Endothelial cell (in vitro differentiated cells): ENCODE data around the gene BACH2. TPM values are rescaled to one million over a fixed set of nuclear protein-coding genes. Genes with fewer than 3 reads are reported as not detected.

Experiments used
- DNase-seq: peaks from one replicate; pipeline ENCODE4 v3.0.0; 2021; ENCODE audit warnings: low spot score
- H3K27ac Mint-ChIP-seq: one replicate; pipeline ENCODE4 v1.8.0; 2021; ENCODE audit warnings: mixed read lengths, inconsistent platforms; ENCODE audit not compliant: unreplicated experiment
- H3K27me3 Mint-ChIP-seq: one replicate; pipeline ENCODE4 v1.8.0; 2021; ENCODE audit warnings: mild to moderate bottlenecking, moderate library complexity, mixed read lengths, inconsistent platforms; ENCODE audit not compliant: unreplicated experiment
- H3K36me3 Mint-ChIP-seq: one replicate; pipeline ENCODE4 v1.8.0; 2021; ENCODE audit warnings: mild to moderate bottlenecking, low read depth, mixed read lengths, inconsistent platforms; ENCODE audit not compliant: unreplicated experiment
- H3K4me1 Mint-ChIP-seq: one replicate; pipeline ENCODE4 v1.8.0; 2021; ENCODE audit warnings: mild to moderate bottlenecking, mixed read lengths, inconsistent platforms; ENCODE audit not compliant: unreplicated experiment
- H3K4me3 Mint-ChIP-seq: one replicate; pipeline ENCODE4 v1.8.0; 2021; ENCODE audit warnings: mild to moderate bottlenecking, mixed read lengths, inconsistent platforms; ENCODE audit not compliant: unreplicated experiment
- H3K9me3 Mint-ChIP-seq: one replicate; pipeline ENCODE4 v1.8.0; 2021; ENCODE audit warnings: mixed read lengths, inconsistent platforms; ENCODE audit not compliant: unreplicated experiment
- total RNA-seq: library from RNA; stranded (reverse); fragmentation: NEBNext Ultra II Directional; extraction: Animal tissue kit (Norgen Biotek cat#: 25700); gene quantifications from one replicate; pipeline ENCODE4 v1.2.1, GENCODE V29; 2021; ENCODE audit not compliant: unreplicated experiment
- TF ChIP-seq, protein P1 (sequence below): fragments of 200-600 bp; sonication (generic); IDR thresholded peaks from one replicate; pipeline ENCODE4 v1.5.0; 2021; ENCODE audit warnings: antibody characterized with exemption; ENCODE audit not compliant: unreplicated experiment

Gene BACH2
- total RNA-seq, 1 donor from 2014 or later: 3.9 TPM

DNA sequence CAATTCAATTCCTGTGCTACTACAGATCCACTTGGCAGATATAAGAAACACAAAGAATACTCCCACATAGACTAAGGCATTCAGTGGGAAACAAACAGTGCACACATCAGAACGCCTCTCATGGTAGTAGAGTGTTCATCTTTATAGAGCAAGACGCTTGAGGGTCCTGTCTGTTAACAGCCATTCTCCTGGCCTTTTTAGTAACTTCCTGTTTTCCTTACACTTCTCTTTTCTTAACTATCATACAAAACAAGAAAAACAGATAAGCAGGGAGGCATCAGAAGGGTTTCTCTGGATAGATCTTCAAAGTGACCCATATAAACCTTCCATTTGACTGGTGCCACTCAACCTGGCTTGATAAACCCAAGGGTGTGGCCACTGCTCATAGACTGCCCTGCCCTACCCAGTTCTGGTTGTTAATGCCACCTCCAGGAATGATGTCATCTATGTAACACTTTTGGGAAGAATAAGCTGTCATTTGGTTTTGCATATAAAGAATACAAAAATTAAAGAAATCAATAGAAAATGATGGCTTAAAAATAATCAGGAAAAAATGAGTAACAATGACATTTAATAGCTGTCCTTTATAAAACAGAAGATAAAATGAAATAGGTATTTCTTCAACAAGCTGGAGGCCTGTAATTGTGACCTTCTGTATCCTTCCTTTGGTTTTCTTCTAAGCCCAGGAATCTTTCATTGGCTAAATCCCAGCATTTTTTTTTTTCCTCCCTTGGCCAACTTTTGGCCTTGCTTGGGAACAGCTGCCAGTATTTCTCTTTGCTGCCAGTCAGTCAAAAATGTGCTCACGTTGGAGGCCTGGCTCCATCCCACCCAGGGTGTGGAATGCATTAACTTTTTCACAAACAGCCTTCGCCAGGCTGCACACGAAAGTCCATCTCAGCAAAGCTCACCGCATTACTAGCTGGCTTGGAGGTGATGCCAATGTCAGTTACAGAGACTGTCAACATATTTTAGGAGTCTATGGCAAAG is 298.9 kb downstream of the BACH2 start:
- Mint-ChIP-seq H3K4me1 (peaks cover 4% of the 10 kb centered on the region), H3K4me3 (no peak overlapping the region), H3K9me3 (no peaks in the 10 kb centered on the region), H3K36me3 (no peaks in the 10 kb centered on the region), H3K27me3 (peaks cover 2% of the 10 kb centered on the region), H3K27ac (no peak overlapping the region)
- DNase-seq: no peak
- TF ChIP-seq, protein P1, sequence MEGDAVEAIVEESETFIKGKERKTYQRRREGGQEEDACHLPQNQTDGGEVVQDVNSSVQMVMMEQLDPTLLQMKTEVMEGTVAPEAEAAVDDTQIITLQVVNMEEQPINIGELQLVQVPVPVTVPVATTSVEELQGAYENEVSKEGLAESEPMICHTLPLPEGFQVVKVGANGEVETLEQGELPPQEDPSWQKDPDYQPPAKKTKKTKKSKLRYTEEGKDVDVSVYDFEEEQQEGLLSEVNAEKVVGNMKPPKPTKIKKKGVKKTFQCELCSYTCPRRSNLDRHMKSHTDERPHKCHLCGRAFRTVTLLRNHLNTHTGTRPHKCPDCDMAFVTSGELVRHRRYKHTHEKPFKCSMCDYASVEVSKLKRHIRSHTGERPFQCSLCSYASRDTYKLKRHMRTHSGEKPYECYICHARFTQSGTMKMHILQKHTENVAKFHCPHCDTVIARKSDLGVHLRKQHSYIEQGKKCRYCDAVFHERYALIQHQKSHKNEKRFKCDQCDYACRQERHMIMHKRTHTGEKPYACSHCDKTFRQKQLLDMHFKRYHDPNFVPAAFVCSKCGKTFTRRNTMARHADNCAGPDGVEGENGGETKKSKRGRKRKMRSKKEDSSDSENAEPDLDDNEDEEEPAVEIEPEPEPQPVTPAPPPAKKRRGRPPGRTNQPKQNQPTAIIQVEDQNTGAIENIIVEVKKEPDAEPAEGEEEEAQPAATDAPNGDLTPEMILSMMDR: no peak

DNA sequence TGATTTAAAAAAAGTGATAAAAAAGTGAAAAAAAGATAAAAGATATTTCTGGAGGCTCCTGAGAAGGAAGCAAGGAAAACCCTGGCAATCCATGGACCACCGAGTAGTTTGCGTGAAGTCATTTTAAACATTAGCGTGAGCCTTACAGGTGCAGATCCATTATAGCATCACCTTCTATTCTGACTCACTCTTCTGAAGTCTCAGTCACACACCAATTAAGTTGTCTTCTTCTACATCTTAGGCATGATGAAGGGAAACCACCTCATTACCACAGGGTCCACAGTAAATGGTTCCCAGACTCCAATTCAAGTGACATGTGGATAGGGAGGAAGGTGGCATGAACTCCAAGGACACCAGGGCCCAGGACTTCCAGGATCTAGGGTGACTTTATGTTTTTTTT is 303.2 kb downstream of the BACH2 start:
- H3K9me3 Mint-ChIP-seq: no peaks in the 10 kb centered on the region
- peaks cover 4% of the 10 kb centered on the region for H3K4me1 Mint-ChIP-seq
- peaks cover 2% of the 10 kb centered on the region for H3K27me3 Mint-ChIP-seq
- no peak overlapping the region for H3K27ac Mint-ChIP-seq
- H3K4me3 Mint-ChIP-seq: no peak overlapping the region
- TF ChIP-seq, protein P1: no peak
- H3K36me3 Mint-ChIP-seq: no peaks in the 10 kb centered on the region
- DNase-seq: no peak

DNA sequence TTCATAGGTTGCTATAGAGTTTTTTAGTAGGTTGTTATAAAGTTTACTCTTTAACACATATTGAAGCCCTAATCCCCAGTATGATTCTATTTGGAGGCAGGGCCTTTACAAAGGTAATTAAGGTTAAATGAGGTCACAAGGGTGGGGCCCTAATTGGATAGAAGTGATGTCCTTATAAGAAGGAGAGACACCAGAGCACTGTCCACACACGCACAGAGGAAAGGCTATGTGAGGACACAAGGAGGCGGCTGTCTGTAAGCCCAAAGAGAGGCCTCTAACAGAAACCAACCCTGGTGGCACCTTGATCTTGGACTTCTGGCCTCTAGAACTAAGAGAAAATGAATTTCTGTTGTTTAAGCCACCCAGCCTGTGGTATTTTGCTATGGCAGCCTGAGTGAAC is 303.8 kb downstream of the BACH2 start:
- Mint-ChIP-seq H3K4me1 (peaks cover 4% of the 10 kb centered on the region), H3K27ac (no peak overlapping the region), H3K27me3 (no peaks in the 10 kb centered on the region), H3K36me3 (no peaks in the 10 kb centered on the region), H3K4me3 (no peak overlapping the region), H3K9me3 (no peaks in the 10 kb centered on the region)
- TF ChIP-seq, protein P1: no peak
- no peak for DNase-seq

DNA sequence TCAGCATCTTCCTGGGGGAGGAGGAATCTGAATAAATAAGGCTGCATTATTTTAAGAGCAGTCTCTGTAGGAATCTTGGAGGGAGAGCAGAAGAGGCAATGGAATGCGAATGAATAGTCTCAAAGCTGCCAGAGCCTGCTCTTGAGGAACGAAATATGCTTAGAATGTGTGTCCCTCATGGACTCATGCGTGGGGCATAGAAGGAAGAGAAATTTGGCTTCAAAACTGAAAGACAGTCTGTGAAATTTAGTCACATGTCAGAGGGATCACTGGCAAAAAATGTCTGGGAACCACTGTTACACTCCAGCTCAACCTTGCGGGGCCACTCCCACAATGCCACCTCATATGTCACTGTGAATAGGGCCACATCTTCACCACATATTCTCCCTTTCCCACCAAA is 306.9 kb downstream of the BACH2 start:
- Mint-ChIP-seq H3K36me3 (no peaks in the 10 kb centered on the region), H3K4me1 (no peaks in the 10 kb centered on the region), H3K27ac (no peak overlapping the region), H3K9me3 (no peaks in the 10 kb centered on the region), H3K4me3 (no peak overlapping the region), H3K27me3 (no peaks in the 10 kb centered on the region)
- no peak for DNase-seq
- TF ChIP-seq, protein P1: no peak

DNA sequence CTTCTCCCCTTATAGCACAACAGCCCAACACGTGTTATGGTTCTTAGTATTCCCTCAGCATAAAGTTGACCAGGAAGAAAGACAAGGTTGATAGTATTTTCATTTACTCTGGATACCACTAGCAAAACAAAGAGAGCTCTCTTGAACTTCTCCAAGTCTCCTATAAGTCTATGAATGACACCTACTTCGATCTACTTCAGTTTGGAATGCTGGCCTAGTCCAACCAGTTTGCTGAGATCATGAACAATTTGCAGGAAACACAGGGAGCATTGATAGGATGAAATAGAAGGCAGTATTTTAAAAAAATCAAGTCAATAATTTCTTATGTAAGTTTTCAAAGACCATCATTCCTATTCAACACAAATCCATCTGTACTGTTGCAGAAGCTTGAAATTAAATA is 308.8 kb downstream of the BACH2 start:
- Mint-ChIP-seq H3K27ac (no peak overlapping the region), H3K4me1 (no peaks in the 10 kb centered on the region), H3K36me3 (no peaks in the 10 kb centered on the region), H3K27me3 (peaks cover 2% of the 10 kb centered on the region), H3K9me3 (no peaks in the 10 kb centered on the region), H3K4me3 (no peak overlapping the region)
- TF ChIP-seq, protein P1: no peak
- DNase-seq: no peak
